ENCODE results near the gene ZNF385B.

GRCh38 chr2:179701524-179702110 is 159.8 kb downstream of the ZNF385B start:
- TF ChIP-seq CTCF (IDR thresholded peaks at IDR 0.05) (no peak), REST (IDR thresholded peaks at IDR 0.05; ENCODE audit: insufficient read depth in 1 of 2, low read depth in 2 of 2, low read length in 1 of 2) (no peak), POLR2AphosphoS5 (IDR thresholded peaks at IDR 0.05; ENCODE audit: low read depth, low read length) (no peak), SIN3A (IDR thresholded peaks at IDR 0.05; ENCODE audit: borderline replicate concordance, insufficient read depth, low read depth, low read length) (no peak), TCF7L2 (IDR thresholded peaks at IDR 0.05; ENCODE audit: low read depth, low read length) (no peak)

Measured in Panc1 (cell line).